Astrocyte (in vitro differentiated cells and primary cell): ENCODE results near the gene EXOC4. TPM values are rescaled to one million over a fixed set of nuclear protein-coding genes. Genes with fewer than 3 reads are reported as not detected.

Experiments
- DNase-seq: peaks from one replicate; pipeline ENCODE4 v3.0.0-alpha.2; 2010; ENCODE audit warnings: low read depth
- FAIRE-seq: peaks from 2 replicates; lab custom pipeline; 2011; peaks lifted over from hg19 to GRCh38; lab: Jason Lieb, UNC
- H2AFZ ChIP-seq: 2 replicates; pipeline ENCODE4 v1.6.0; 2012; ENCODE audit warnings: low read depth, low read length, inconsistent platforms
- H3K27ac ChIP-seq: 2 replicates; pipeline ENCODE4 v1.5.1; 2011; ENCODE audit warnings: low read depth, low read length, inconsistent platforms
- H3K27me3 ChIP-seq: 2 replicates; pipeline ENCODE4 v1.6.0; 2011; ENCODE audit warnings: low read length, inconsistent platforms; ENCODE audit not compliant: insufficient read depth
- H3K36me3 ChIP-seq: 2 replicates; pipeline ENCODE4 v1.5.1; 2011; ENCODE audit warnings: low read length, inconsistent platforms; ENCODE audit not compliant: insufficient read depth
- H3K4me1 ChIP-seq: 2 replicates; pipeline ENCODE4 v1.5.1; 2011; ENCODE audit warnings: low read length, inconsistent platforms; ENCODE audit not compliant: insufficient read depth
- H3K4me2 ChIP-seq: 2 replicates; pipeline ENCODE4 v1.6.0; 2012; ENCODE audit warnings: low read length, inconsistent platforms
- H3K4me3 ChIP-seq: 2 replicates; pipeline ENCODE4 v1.5.1; 2011; ENCODE audit warnings: low read depth, mild to moderate bottlenecking, low read length, inconsistent platforms; ENCODE audit not compliant: insufficient read depth
- H3K79me2 ChIP-seq: 2 replicates; pipeline ENCODE4 v1.6.0; 2012; ENCODE audit warnings: mild to moderate bottlenecking, low read length, inconsistent platforms; ENCODE audit not compliant: insufficient read depth
- H3K9ac ChIP-seq: 2 replicates; pipeline ENCODE4 v1.6.0; 2012; ENCODE audit warnings: mild to moderate bottlenecking, low read length, inconsistent platforms
- H3K9me3 ChIP-seq: 2 replicates; pipeline ENCODE4 v1.5.1; 2012; ENCODE audit warnings: low read depth, mild to moderate bottlenecking, low read length, inconsistent platforms; ENCODE audit not compliant: insufficient read depth
- H4K20me1 ChIP-seq: 2 replicates; pipeline ENCODE4 v1.6.0; 2012; ENCODE audit warnings: low read length, inconsistent platforms; ENCODE audit not compliant: insufficient read depth
- H3K27ac Mint-ChIP-seq: one replicate; pipeline ENCODE4 v1.8.0; 2021; ENCODE audit warnings: mild to moderate bottlenecking, mixed read lengths; ENCODE audit not compliant: unreplicated experiment
- H3K27me3 Mint-ChIP-seq: one replicate; pipeline ENCODE4 v1.8.0; 2021; ENCODE audit warnings: low read depth, mixed read lengths; ENCODE audit not compliant: unreplicated experiment
- H3K36me3 Mint-ChIP-seq: one replicate; pipeline ENCODE4 v1.8.0; 2021; ENCODE audit warnings: low read depth, mixed read lengths; ENCODE audit not compliant: unreplicated experiment
- H3K4me1 Mint-ChIP-seq: one replicate; pipeline ENCODE4 v1.8.0; 2021; ENCODE audit warnings: low read depth, mixed read lengths; ENCODE audit not compliant: unreplicated experiment
- H3K4me3 Mint-ChIP-seq: one replicate; pipeline ENCODE4 v1.8.0; 2021; ENCODE audit warnings: mild to moderate bottlenecking, moderate library complexity, mixed read lengths; ENCODE audit not compliant: unreplicated experiment
- H3K9me3 Mint-ChIP-seq: one replicate; pipeline ENCODE4 v1.8.0; 2021; ENCODE audit warnings: mild to moderate bottlenecking, mixed read lengths; ENCODE audit not compliant: unreplicated experiment
- CTCF ChIP-seq: IDR thresholded peaks from 2 replicates; pipeline ENCODE4 v1.5.1; 2011; ENCODE audit warnings: low read depth, mild to moderate bottlenecking, inconsistent platforms, low read length, moderate library complexity; ENCODE audit not compliant: insufficient read depth
- EZH2 ChIP-seq: IDR thresholded peaks from 2 replicates; pipeline ENCODE4 v1.6.1; 2012; ENCODE audit warnings: mild to moderate bottlenecking, low read length, inconsistent platforms; ENCODE audit not compliant: insufficient read depth
- total RNA-seq: library from RNA; stranded (reverse); gene quantifications from 2 replicates; pipeline ENCODE4 v1.2.1, GENCODE V29; 2021

EXOC4 gene
- total RNA-seq, 1 donor from 2014 or later, result 57.5 TPM

GRCh38 chr7:133282094-133282493, 29.2 kb downstream of the EXOC4 start:
- Histone ChIP-seq H3K27ac (no peak overlapping the region), H3K4me2 (no peak overlapping the region), H4K20me1 (peaks cover 11% of the 10 kb centered on the region), H3K4me3 (no peak overlapping the region), H3K36me3 (no peaks in the 10 kb centered on the region), H3K79me2 (peaks cover 10% of the 10 kb centered on the region), H2AFZ (no peak overlapping the region), H3K9me3 (no peaks in the 10 kb centered on the region), H3K27me3 (no peaks in the 10 kb centered on the region), H3K4me1 (no peaks in the 10 kb centered on the region), H3K9ac (no peak overlapping the region)
- no peak overlapping the region for H3K4me3 Mint-ChIP-seq
- peaks cover 8% of the 10 kb centered on the region for H3K36me3 Mint-ChIP-seq
- no peaks in the 10 kb centered on the region for H3K27me3 Mint-ChIP-seq
- no peaks in the 10 kb centered on the region for H3K9me3 Mint-ChIP-seq
- peaks cover 2% of the 10 kb centered on the region for H3K4me1 Mint-ChIP-seq
- H3K27ac Mint-ChIP-seq, result no peak overlapping the region
- DNase-seq, result no peak
- no peak for FAIRE-seq
- no peak for TF ChIP-seq EZH2
- no peak for TF ChIP-seq CTCF

- no peak overlapping the region for H3K27ac Mint-ChIP-seq
- H3K9me3 ChIP-seq, result no peaks in the 10 kb centered on the region
- no peak overlapping the region for H3K4me2 ChIP-seq
- no peaks in the 10 kb centered on the region for H3K27me3 ChIP-seq
- H3K4me3 Mint-ChIP-seq, result no peak overlapping the region
- H3K79me2 ChIP-seq, result peaks cover 10% of the 10 kb centered on the region
- no peak overlapping the region for H3K9ac ChIP-seq
- no peaks in the 10 kb centered on the region for H3K36me3 ChIP-seq
- H3K4me3 ChIP-seq, result no peak overlapping the region
- H3K4me1 ChIP-seq, result no peaks in the 10 kb centered on the region
- H4K20me1 ChIP-seq, result peaks cover 11% of the 10 kb centered on the region
- no peak overlapping the region for H2AFZ ChIP-seq
- FAIRE-seq (no peak), DNase-seq (no peak)
- H3K36me3 Mint-ChIP-seq, result peaks cover 3% of the 10 kb centered on the region
- no peaks in the 10 kb centered on the region for H3K27me3 Mint-ChIP-seq
- TF ChIP-seq CTCF (no peak), EZH2 (no peak)
- H3K27ac ChIP-seq, result no peak overlapping the region
- H3K9me3 Mint-ChIP-seq, result no peaks in the 10 kb centered on the region
- H3K4me1 Mint-ChIP-seq, result peaks cover 2% of the 10 kb centered on the region
Observed at GRCh38 chr7:133284092-133284491, 31.2 kb downstream of the EXOC4 start.

GRCh38 chr7:133288970-133289369, 36.1 kb downstream of the EXOC4 start:
- Histone ChIP-seq H2AFZ (no peak overlapping the region), H3K27ac (no peak overlapping the region), H3K9me3 (no peaks in the 10 kb centered on the region), H3K36me3 (no peaks in the 10 kb centered on the region), H3K4me1 (peaks cover 8% of the 10 kb centered on the region), H3K4me3 (no peak overlapping the region), H3K9ac (no peak overlapping the region), H3K27me3 (no peaks in the 10 kb centered on the region), H3K79me2 (peaks cover 8% of the 10 kb centered on the region), H4K20me1 (peaks cover 11% of the 10 kb centered on the region), H3K4me2 (no peak overlapping the region)
- TF ChIP-seq CTCF, result no peak
- no peak for TF ChIP-seq EZH2
- H3K9me3 Mint-ChIP-seq, result no peaks in the 10 kb centered on the region
- FAIRE-seq (no peak), DNase-seq (no peak)
- no peaks in the 10 kb centered on the region for H3K27me3 Mint-ChIP-seq
- peaks cover 2% of the 10 kb centered on the region for H3K4me1 Mint-ChIP-seq
- no peak overlapping the region for H3K27ac Mint-ChIP-seq
- no peak overlapping the region for H3K4me3 Mint-ChIP-seq
- H3K36me3 Mint-ChIP-seq, result peaks cover 6% of the 10 kb centered on the region
